HT1080 (cell line): ENCODE data around the gene RINT1. TPM values are rescaled to one million over a fixed set of nuclear protein-coding genes. Genes with fewer than 3 reads are reported as not detected.

Experiments
- DNase-seq: peaks from one replicate; pipeline ENCODE4 v3.0.0-alpha.2; 2015; ENCODE audit warnings: low read depth
- total RNA-seq: library from RNA; depleted of rRNA; stranded (reverse); fragments of >200 nt; shearing (Covaris generic); gene quantifications from 2 replicates; pipeline ENCODE4 v1.2.3, GENCODE V29; 2014

RINT1 gene
- total RNA-seq, 1 experiment from 2014 or later: 15.9 TPM

DNA sequence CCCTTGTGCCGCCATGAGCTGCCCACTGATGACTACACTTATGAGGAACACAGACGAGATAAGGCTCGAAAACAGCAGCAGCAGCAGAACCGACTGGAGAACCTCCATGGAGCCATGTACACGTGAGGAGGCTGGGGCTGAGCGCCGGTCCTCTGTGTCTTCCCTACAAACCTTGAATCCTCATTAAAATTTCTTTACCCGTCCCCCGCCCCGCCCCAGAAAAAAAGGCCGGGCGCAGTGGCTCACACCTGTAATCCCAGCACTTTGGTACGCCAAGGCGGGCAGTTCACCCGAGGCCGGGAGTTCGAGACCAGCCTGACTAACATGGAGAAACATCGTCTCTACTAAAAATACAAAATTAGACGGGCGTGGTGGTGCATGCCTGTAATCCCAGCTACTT is 1.5 kb upstream of the RINT1 start:
- no peak for DNase-seq

DNA sequence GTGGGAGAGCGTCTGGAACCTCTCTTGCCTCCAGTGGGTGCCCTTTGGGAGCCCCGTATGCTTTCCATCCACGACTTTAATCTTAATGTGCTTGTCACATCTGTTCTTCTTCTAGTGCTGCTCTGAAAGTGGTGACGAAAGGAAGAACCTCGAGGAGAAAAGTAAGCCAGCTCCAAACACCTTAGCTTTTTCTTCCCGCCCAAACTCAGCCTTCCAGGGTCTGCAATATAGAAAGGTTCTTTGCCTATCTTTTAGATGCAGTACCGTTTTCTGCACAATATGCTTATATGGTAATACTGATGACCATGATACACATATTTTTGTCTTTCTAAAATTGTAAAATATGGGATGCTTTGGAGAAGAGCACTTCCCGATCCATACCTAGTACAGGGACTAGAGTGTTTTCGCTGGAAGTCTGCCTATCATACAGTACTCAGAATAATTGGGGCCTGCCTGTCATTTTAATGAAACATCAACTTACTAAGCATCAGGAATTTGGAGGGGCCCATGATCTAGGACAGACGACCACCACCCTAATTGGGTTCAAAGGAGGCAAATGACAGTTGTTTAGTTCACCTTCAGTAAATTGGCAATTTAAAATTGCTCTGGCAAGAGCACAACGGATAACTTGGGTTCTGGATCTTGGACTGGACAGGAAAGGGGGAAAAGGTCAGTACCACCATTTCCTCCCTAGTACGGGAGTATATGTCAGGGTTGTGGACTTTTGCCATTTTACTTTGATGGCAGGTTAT is 884 bp downstream of the RINT1 start:
- no peak for DNase-seq

DNA sequence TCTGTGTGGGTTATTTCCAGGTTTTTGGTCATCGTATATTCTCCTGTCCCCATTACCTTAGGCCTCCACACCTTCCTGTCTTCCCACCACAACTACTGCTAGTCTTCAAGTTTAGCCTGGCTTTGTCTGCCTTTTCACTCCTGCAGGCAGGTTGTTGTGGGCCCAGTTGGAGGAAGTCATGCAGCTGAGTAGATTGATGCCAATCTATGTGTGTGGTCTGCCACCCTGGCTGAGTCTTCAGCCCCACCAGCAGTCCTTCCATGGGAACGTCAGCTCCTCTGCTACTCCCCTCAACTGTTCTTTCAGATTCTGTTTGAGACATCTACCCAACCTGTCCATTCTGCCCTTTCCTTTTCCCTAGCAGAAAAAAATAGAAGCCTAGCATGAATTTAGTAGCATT is 6.3 kb downstream of the RINT1 start:
- no peak for DNase-seq

DNA sequence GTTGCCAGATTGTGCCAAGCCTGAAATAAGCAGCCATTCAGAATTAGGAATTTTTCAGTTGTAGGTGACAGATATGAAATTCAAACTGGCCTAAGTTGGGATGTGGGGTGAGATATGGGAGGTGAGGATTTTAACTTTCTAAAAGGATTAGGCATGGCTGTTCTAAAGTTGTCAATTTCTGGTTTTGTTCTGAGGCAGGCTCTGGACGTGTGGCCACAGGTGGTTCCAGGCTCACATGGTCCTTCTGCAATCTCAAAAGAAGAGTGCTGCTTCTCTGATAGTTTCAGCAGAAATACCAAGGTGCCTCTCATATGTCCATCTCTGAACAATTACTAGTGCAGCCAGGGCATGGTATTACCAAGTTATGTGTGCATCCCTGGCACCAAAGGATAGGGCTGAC is 27.9 kb downstream of the RINT1 start:
- DNase-seq: no peak

DNA sequence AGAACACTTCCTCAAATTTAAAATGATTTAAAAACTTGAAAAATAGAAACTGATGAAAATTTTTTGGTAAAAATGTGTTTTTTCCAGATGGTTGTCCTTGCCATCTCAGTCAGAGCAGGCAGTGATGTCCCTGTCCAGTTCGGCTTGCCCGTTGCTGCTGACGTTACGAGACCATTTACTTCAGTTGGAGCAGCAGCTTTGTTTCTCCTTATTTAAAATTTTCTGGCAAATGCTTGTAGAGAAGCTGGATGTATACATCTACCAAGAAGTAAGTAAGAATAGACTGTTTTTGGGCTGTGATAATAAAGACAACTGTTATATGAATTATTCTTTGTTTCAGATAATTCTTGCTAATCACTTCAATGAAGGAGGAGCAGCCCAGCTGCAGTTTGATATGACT is 33.2 kb downstream of the RINT1 start:
- no peak for DNase-seq

DNA sequence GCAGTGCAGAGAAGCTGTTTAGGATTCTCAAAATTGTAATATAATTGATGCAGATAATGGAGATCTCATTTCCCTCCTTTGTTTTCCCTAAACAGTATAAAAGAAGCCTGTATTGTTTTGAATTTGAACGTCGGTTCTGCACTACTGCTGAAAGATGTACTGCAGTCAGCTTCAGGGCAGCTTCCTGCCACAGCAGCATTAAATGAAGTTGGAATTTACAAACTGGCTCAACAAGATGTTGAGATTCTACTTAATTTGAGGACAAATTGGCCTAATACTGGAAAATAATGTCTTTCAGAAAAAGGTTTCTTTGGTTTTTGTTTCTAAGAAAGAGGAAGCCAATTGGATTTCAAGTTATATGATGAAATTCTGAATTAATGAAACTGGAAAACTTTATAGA is 35.0 kb downstream of the RINT1 start:
- DNase-seq: no peak

DNA sequence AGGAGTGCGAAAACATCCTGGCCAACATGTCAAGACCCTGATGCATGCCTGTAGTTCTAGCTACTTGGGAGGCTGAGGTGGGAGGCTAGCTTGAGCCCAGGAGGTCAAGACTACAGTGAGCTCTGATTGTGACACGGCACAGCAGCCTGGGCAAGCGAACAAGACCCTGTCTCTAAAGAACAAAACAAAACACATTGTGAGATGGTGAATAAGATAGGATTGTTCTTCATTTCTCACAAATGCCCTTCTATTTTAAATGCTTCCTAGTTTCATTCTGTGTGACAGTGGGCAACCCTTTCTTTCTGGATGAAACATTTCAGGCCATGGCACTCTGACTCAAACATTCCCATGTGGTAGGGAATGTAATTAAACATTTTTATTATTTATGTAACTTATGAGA is 35.8 kb downstream of the RINT1 start:
- DNase-seq: no peak

DNA sequence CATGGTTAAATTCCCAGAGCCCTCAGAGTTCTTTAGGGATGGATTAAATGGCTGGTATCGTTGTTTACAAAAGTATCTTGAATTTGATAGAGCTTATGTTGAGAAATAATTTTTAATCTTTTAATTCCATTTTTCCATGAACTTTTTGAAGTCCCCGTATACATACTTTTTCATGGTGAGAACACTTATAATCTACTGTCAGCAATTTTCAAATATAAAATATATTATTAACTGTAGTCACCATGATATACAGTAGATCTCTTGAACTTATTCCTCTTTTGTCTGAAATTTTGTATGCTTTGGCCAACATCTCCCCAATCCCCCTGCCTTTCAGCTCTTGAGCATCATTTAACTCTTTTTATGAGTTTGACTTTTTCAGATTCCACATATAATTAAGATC is 39.9 kb downstream of the RINT1 start:
- DNase-seq: no peak

DNA sequence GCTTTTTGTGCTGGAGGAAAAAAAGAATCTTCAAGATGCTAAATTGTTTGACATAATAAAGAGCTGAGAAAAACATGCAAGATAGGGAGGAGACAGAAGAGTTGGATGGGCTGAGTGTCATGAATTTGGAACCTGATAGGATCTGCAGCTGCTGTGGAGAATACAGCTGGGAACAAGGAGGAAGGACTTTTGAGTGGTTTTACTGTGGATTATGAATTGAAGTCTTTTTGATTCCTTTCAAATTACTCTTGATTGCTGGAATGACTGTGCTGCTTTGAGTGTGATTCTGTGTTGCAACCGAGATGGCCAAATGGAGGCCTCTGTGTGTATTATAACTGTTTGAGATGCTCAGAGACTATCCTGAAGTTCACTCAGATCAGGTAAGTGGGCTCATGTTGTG is 45.2 kb downstream of the RINT1 start:
- DNase-seq: no peak

DNA sequence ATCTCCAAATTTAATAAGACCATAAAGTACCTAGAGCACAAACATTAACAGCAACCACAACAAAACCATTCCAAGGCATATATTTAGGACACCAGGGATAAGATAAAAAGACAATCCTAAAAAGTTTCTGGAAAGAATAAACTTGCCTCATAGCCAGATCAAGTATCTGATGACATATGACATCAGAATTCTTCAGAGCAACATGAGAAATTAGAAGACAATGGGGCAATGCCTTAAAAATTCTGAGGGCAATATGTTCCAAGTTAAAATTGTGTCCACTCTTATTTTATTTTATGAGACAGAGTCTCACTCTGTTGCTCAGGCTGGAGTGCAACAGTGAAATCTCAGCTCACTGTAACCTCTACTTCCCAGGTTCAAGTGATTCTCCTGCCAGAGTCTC is 46.5 kb downstream of the RINT1 start:
- no peak for DNase-seq

DNA sequence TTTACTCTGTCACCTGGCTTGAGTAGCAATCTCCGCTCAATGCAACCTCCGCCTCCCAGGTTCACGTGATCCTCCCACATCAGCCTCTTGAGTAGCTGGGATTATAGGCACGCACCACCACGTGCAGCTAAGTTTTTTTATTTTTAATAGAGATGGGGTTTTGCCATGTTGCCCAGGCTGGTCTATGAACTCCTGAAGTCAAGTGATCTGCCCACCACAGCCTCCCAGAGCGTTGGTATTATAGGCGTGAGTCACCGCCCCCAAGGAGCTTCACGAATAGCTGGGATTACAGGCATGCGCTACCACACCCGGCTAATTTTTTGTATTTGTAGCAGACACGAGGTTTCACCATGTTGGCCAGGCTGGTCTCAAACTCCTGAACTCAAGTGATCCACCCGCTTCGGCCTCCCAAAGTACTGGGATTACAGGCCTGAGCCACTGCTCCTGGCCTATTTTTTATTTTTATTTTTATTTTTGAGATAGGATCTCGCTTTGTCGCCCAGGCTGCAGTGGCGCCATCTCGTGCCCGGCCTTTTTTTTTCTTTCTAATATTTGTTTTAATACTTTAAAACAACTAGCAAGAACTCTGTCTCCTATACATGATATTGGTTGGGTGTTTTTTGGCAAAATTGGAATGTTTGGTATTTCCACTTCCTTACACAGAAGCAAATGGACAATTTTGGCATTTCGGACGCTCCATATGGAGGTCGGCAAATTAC is 48.2 kb downstream of the RINT1 start:
- DNase-seq: peak; percentile 39

DNA sequence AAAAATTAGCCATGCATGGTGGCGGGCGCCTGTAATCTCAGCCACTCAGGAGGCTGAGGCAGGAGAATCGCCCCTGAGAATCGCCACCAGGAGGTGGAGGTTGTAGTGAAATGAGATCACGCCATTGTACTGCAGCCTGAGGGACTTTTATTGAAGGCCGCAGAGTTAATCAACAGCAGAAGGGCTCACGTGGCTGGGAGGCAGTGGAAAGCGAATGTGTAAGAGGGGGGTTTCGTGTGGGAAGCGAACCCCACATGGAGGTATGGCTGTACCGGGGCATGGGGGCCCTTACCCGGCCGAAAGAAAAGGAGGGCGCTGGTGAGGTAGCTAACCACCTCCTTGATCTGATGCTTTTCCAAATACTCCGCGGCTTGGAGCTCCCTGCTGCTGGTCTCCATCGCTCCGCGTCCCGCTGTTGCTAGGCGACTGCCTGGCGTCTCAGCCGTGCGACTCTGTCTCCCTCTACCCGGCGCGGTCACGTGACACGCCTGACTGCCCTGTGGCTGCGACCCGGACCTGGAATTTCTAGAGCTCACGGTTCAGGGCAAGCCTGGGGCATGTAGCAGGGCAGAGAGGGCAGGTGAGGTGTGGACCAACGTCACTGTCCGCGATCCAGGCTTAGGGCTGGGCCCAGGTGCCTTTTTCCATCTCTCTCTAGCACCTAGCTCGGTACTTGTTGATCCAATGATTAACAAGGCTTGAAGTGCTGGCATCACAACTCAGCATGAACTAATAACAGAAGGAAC is 49.2 kb downstream of the RINT1 start, which contains the start of gene EFCAB10:
Gene EFCAB10, minus strand, starts transcription at position 428 of the 746 bp plus-strand sequence. Its CDS starts 30 bp downstream, at position 398.
- no peak for DNase-seq

DNA sequence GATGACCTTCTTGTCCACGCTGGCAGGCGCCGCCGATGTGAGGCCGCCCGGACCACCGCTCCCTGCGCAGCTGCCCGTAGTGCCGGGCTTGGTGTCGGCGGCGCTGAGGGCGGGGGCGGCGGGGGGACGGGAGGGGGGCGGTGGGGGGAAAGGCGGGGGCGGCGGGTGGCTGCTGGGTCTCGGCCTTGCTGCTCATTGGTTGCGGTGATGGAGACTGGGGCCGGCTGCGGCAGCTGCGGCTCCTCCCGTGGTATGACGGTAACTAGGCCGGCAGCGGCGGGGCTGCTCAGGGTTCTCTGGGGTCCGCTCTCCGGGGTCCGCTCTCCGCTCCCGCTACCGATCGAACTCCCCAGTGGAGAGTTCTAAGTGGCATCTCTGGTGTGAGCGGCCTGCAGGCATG is 51.1 kb downstream of the RINT1 start:
- DNase-seq: no peak

DNA sequence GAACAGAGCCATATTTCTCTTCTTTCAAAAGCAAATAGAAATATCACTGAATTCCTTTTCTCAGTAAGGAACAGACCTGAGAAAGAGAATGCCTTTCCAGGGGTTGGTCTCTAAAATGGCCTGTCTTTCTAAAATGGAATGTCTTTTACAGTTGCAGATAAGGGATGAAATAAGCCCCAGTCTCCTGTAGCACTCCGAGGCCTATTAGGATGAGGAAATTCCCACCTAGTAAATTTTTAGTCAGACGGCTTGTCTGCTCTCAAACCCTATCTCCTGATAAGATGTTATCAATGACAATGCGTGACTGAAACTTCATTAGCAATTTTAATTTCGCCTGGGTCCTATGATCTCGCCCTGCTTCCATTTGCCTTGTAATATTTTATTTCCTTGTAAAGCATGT is 52.2 kb downstream of the RINT1 start:
- no peak for DNase-seq

DNA sequence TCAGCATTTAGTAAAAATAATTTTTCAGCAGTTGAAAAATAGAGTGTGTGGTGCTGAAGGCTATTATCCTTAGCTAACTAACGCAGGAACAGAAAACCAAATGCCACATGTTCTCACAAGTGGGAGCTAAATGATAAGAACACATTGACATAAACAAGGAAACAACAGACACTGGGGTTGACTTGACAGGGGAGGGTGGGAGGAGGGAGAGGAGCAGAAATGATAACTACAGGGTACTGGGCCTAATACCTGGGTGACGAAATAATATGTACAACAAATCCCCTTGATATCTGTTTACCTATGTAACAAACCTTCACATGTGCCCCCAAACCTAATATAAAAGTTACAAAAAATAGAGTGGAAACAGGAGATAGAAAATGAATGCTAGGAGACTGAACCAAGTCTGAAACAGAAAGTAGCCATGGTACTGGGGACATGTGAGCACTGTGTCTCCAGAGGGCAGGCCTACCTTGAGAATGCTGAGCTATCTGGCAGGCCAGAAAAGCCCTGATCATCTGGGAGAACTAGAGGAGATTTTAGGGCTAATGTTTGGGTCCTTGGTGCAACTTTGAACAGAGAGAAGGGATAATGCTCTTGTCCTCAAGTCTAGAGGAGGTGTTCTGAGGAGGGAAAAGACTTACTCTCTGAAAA is 54.0 kb downstream of the RINT1 start:
- DNase-seq: no peak

DNA sequence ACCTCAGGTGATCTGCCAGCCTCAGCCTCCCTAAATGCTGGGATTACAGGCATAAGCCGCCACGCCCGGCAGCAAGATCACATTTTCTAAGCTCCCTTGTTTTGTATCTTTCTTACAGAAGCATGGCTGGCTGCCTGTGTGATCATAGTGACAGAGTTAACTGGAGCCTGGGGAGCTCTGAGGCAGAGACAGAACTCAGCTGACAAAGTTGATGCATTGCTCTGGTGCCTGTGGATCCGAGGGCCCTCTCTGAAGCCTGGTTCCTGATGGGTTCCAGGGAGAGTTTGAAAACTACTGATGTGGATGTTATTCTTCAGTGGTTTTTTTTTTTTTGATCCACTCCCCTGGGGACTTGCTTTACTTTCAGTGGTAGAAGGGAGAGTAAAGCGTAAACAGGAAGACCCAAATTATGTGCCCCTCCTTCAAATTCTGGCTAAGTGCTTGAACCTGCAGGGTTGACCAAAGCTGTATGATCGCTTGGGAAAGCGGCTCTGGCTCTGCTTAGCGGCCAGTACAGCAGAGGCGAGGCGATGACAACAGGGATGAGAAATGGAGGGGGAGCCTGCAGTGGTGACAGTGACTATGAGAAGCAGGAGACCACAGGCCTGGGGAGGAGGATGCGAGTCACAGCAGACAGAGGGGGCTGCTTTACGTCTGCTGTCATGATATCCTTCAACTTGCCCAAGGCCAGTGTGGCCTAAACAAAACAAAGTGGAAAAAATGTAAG is 56.1 kb downstream of the RINT1 start:
- DNase-seq: no peak

DNA sequence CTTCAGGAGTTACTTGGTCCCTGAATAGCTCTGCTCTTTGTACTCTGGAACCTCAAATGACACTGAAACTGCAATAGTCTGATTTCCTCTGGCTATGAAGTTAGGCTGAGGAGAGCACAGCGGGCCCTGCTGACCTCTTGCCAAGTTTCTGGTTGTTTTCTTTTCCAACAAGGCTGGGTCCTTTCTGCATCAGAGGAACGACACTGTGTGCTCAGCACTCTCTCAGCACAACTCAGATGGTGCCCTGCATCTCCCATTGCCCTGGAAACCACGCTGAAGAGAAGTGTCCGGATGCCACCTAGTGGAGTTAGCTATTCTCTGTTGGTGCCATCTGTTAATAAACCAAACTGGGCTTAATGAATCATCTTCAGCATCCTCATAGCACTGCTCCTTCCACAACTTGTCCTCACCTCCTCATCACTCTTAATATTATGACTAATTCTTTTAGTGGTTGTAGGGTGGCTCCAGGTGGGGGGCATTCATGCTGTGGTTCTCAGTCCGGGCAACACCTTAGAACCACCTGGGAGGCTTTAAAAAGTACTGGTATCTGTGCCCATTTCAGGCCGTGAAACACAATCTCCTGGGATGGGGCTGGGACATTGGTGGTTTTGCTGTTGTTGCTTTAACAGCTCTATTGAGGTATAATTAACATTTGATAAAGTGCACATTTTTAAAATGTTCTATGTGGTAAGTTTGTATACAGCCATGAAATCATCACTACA is 57.5 kb downstream of the RINT1 start:
- DNase-seq: peak; percentile 80

DNA sequence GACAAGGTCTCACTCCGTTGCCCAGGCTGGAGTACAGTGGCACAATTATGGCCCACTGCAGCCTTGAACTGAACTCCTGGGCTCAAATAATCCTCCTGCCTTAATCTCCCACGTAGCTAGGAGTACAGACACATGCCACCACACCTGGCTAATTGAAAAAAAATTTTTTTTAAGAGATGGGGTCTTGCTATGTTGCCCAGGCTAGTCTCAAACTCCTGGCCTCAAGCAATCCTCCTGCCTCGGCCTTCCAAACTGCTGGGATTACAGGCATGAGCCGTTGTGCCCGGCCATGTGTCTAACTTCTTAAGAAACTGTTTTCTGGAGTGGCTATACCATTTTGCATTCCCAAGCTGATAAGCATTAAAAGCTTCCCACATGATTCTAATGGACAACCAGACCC is 58.8 kb downstream of the RINT1 start:
- no peak for DNase-seq

DNA sequence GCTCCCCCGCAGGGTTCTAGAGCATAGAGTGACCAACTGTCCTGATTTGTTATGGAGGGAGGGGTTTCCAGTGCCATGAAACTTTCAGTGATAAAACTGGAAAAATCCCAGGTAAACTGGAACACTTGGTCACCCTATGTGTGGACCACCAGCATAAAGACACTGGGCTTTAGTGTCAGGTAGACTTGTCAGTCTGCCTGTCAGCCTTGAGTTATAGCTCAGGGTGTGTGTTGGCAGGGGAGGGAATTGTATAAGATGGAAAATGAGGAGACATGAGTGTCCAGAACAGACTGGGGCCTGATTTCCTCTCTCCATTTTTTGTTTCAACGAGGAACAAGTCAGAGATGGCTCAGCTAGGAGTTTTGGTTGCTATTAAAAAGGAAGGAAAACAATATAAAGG is 59.5 kb downstream of the RINT1 start:
- no peak for DNase-seq

DNA sequence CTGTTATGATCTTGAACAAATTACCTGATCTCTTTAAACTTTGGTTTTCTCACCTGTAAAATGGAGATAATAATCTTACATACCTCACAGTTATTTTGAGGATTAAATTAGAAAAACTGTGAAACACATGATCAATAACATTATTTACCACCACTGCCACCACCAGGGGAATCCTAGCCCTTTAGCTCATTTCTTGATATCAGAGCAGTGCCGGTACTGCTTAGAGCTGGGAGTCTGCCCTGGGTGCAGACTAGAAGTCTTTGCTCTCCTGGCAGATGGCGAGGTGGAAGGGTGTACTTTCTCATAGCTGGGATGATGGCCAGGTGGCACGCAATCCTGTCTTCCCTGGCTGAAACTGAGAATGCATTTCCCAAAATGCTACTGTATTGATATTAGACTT is 62.0 kb downstream of the RINT1 start:
- DNase-seq: no peak
